ENCODE measurements around the gene BCS1L. TPM values are rescaled to one million over a fixed set of nuclear protein-coding genes. Genes with fewer than 3 reads are reported as not detected.

BCS1L gene
- total RNA-seq, 4 donors from 2014 or later, result 40.3 to 51.3 (median 42.8) TPM

DNA sequence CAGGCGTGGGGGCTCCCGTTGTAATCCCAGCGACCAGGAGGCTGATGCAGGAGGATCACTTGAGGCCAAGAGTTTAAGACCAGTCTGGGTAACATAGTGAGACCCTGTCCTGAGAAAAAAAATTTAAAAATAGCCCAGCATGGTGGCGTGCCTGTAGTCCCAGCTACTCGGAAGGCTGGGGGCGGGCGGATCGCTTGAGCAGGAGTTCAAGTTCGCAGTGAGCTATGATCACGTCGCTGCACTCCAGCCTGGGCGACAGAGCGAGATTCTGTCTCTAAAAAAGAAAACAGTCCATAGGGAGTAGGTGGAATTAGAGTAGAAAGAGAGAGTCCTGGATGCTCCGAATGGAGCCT, 50.8 kb downstream of the BCS1L start:
- intact Hi-C loops (cut with DNase I; ENCODE audit: low total_unique reads), result loop anchor here (5.0 kb wide), 1 partner anchor 758 kb away; no protein-coding TSS in a partner anchor
- TF ChIP-seq POLR2A (IDR thresholded peaks at IDR 0.05), result no peak
- TF ChIP-seq EP300 (IDR thresholded peaks at IDR 0.05; ENCODE audit: low read depth), result no peak
- TF ChIP-seq, protein P1, sequence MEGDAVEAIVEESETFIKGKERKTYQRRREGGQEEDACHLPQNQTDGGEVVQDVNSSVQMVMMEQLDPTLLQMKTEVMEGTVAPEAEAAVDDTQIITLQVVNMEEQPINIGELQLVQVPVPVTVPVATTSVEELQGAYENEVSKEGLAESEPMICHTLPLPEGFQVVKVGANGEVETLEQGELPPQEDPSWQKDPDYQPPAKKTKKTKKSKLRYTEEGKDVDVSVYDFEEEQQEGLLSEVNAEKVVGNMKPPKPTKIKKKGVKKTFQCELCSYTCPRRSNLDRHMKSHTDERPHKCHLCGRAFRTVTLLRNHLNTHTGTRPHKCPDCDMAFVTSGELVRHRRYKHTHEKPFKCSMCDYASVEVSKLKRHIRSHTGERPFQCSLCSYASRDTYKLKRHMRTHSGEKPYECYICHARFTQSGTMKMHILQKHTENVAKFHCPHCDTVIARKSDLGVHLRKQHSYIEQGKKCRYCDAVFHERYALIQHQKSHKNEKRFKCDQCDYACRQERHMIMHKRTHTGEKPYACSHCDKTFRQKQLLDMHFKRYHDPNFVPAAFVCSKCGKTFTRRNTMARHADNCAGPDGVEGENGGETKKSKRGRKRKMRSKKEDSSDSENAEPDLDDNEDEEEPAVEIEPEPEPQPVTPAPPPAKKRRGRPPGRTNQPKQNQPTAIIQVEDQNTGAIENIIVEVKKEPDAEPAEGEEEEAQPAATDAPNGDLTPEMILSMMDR (IDR thresholded peaks at IDR 0.05), result no peak
- no peak for TF ChIP-seq POLR2AphosphoS5 (IDR thresholded peaks at IDR 0.05)
- Histone ChIP-seq H3K27me3 (no peaks in the 10 kb centered on the region), H3K4me1 (peaks cover 0 to 19% (median 11%) of the 10 kb centered on the region in 4 donors), H3K9me3 (no peaks in the 10 kb centered on the region), H3K36me3 (no peaks in the 10 kb centered on the region), H3K27ac (peak overlapping the region; percentile 90 to 95 (median 93)), H3K4me3 (peak overlapping the region in 3 of 4 donors; percentile 56 to 83 (median 81))
- 54 to 60% methylated on average over 14 of the region's 14 CpGs for WGBS, 2 donors (ENCODE audit: low coverage in 1 of 2)
- in situ Hi-C loops (cut with MboI; ENCODE audit: low pct_ligation_motif_present in 1 of 4, low pct_unique_long_range_greater_than_20kb in 1 of 4, low sequenced_read_pairs in 3 of 4), result loop anchor here in 1 of 4 donors (25.0 kb wide), 1 partner anchor 127 kb away; the partner anchor contains the start of gene PRKAG3
- DNase-seq, result no peak

DNA sequence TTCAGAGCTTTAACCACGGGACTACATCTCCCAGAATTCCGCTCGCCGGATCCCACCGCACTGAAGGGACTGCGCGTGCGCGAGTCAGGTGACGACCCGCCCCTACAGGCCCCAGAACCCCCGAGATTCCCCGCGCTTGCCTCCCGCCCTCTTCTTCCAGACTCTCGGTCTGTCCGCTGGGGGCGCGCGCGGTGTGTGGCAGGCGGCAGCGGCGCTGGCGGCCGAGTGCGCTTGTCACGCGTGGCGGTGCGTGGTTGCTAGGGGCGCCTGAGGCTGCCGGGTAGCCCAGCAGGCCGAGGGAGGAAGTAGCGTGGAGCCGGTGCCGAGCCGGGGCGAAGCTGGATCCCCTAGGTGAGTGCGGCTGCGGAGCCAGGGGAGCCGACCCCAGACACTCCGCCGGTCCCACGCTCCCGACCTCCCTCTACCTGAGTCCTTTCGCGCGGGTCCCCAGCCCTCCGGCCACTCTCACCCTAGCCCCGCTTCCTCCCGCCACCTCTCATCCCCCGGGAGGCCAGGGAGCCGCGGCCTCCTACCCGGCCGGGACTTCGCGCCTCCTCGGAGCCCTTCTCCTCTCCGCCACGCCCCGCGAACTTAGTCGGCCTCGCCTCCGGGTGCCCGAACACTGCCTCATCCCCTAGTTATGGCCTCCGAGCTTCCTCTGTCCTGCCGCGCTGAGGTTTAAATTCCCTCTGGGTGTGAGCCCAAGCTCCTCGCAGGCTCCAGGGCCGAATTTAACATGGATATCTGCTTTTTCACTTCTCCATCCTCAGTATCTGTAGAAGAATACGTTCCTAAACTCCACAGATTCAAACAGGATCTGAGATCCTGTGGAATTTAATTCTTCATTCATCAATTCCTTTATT, 51.4 kb downstream of the BCS1L start, which contains the start of gene TTLL4:
Gene TTLL4 (plus strand): TSS at position 149 of the 863 bp plus-strand sequence. CDS start 26,842 bp downstream, outside the sequence.
- H3K27me3 ChIP-seq, result no peaks in the 10 kb centered on the region
- peak; percentile 98 for DNase-seq
- WGBS, 2 donors (ENCODE audit: low coverage in 1 of 2), result 0% methylated on average over 14 to 64 of the region's 74 CpGs
- TF ChIP-seq POLR2AphosphoS5 (IDR thresholded peaks at IDR 0.05) (peak; percentile 82 to 94 (median 84)), EP300 (IDR thresholded peaks at IDR 0.05; ENCODE audit: low read depth) (no peak), POLR2A (IDR thresholded peaks at IDR 0.05) (peak; percentile 68)
- TF ChIP-seq, protein P1 (IDR thresholded peaks at IDR 0.05), result peak; percentile 76 to 98 (median 90)
- no peaks in the 10 kb centered on the region for H3K36me3 ChIP-seq
- intact Hi-C loops (cut with DNase I; ENCODE audit: low total_unique reads) (loop anchor here (5.0 kb wide), 1 partner anchor 759 kb away; no protein-coding TSS in a partner anchor), in situ Hi-C loops (cut with MboI; ENCODE audit: low pct_ligation_motif_present in 1 of 4, low pct_unique_long_range_greater_than_20kb in 1 of 4, low sequenced_read_pairs in 3 of 4) (loop anchor here in 1 of 4 donors (25.0 kb wide), 1 partner anchor 126 kb away; the partner anchor contains the start of gene PRKAG3)
- peak within 1 kb of the TSS; percentile 90 to 95 (median 93) for H3K27ac ChIP-seq
- H3K9me3 ChIP-seq, result no peaks in the 10 kb centered on the region
- H3K4me3 ChIP-seq, result peak within 1 kb of the TSS; percentile 56 to 83 (median 77)
- peaks cover 0 to 19% (median 11%) of the 10 kb centered on the region in 4 donors for H3K4me1 ChIP-seq

DNA sequence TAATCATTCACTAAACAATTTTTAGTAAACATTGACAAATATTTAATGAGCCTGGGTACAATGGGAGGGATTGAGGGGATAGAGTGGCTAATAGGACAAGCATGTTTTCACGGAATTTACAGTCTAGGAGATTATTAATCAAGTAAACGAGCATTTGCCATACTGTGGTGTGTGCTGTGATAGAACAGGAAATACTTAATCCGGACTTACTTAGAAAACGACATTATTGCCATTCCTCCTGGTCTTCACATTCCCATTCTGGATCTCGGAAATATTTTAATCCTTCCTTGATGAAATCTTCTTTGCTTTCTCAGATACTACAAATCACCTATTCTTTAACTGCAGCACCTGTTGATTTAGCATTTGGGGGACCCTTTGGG, 52.1 kb downstream of the BCS1L start:
- H3K36me3 ChIP-seq, result no peaks in the 10 kb centered on the region
- H3K27me3 ChIP-seq, result no peaks in the 10 kb centered on the region
- no peaks in the 10 kb centered on the region for H3K9me3 ChIP-seq
- intact Hi-C loops (cut with DNase I; ENCODE audit: low total_unique reads), result loop anchor here (5.0 kb wide), 1 partner anchor 759 kb away; no protein-coding TSS in a partner anchor
- no peak for DNase-seq
- no peak for TF ChIP-seq POLR2A (IDR thresholded peaks at IDR 0.05)
- TF ChIP-seq, protein P1 (IDR thresholded peaks at IDR 0.05), result no peak
- TF ChIP-seq EP300 (IDR thresholded peaks at IDR 0.05; ENCODE audit: low read depth), result no peak
- no peak for TF ChIP-seq POLR2AphosphoS5 (IDR thresholded peaks at IDR 0.05)
- 11 to 12% methylated on average over 5 of the region's 5 CpGs for WGBS, 2 donors (ENCODE audit: low coverage in 1 of 2)
- in situ Hi-C loops (cut with MboI; ENCODE audit: low pct_ligation_motif_present in 1 of 4, low pct_unique_long_range_greater_than_20kb in 1 of 4, low sequenced_read_pairs in 3 of 4), result loop anchor here in 1 of 4 donors (25.0 kb wide), 1 partner anchor 126 kb away; the partner anchor contains the start of gene PRKAG3
- H3K4me1 ChIP-seq, result peaks cover 0 to 20% (median 11%) of the 10 kb centered on the region in 4 donors
- peak overlapping the region; percentile 56 to 83 (median 77) for H3K4me3 ChIP-seq
- peak overlapping the region; percentile 90 to 95 (median 93) for H3K27ac ChIP-seq

Other genes starting within 250 kb of the BCS1L start
- 100 to 1,000 TPM; 177 to 541 (median 285) TPM for gene VIL1, start 240.6 kb upstream of the BCS1L start, total RNA-seq
- 10 to 100 TPM in 1 of 4 donors, 1 to 10 TPM in 3; 1.4 to 15.7 (median 8.1) TPM for gene USP37, start 91.3 kb upstream of the BCS1L start, total RNA-seq
- gene CNOT9, start 90.8 kb upstream of the BCS1L start, total RNA-seq, result 10 to 100 TPM; 14.6 to 36.7 (median 31.3) TPM
- 1 to 10 TPM in 3 of 4 donors, under 1 TPM in 1; 0.20 to 8.2 (median 4.7) TPM for gene PLCD4, start 51.8 kb upstream of the BCS1L start, total RNA-seq
- gene ZNF142, start 60 bp upstream of the BCS1L start, total RNA-seq, result 10 to 100 TPM; 18.5 to 58.0 (median 24.5) TPM
- gene RNF25, start 12.3 kb downstream of the BCS1L start, total RNA-seq, result 10 to 100 TPM in 3 of 4 donors, 1 to 10 TPM in 1; 1.6 to 52.7 (median 12.7) TPM
- 10 to 100 TPM; 34.5 to 73.6 (median 44.8) TPM for gene STK36, start 12.4 kb downstream of the BCS1L start, total RNA-seq
- gene TTLL4, start 51.2 kb downstream of the BCS1L start, total RNA-seq, result 10 to 100 TPM in 3 of 4 donors, 1 to 10 TPM in 1; 6.0 to 26.0 (median 15.9) TPM
- 100 to 1,000 TPM in 1 of 4 donors, 10 to 100 TPM in 3; 48.3 to 159 (median 75.5) TPM for gene CYP27A1, start 122.5 kb downstream of the BCS1L start, total RNA-seq
- not detected for gene PRKAG3, start 172.1 kb downstream of the BCS1L start, total RNA-seq
- 100 to 1,000 TPM in 1 of 4 donors, 1 to 10 TPM in 1, under 1 TPM in 1, not detected in 1; 0.82 to 164 (median 1.7) TPM for gene WNT6, start 200.1 kb downstream of the BCS1L start, total RNA-seq
- gene WNT10A, start 221.2 kb downstream of the BCS1L start, total RNA-seq, result 1 to 10 TPM in 1 of 4 donors, under 1 TPM in 1, not detected in 2; 0.27 to 1.6 TPM